ELF-1 (cell line): ENCODE data around the gene ZNF618.

Experiments
- DNase-seq: peaks from one replicate; pipeline ENCODE4 v3.0.0-alpha.2; 2016; ENCODE audit warnings: low read depth, low spot score

Gene ZNF618

DNA sequence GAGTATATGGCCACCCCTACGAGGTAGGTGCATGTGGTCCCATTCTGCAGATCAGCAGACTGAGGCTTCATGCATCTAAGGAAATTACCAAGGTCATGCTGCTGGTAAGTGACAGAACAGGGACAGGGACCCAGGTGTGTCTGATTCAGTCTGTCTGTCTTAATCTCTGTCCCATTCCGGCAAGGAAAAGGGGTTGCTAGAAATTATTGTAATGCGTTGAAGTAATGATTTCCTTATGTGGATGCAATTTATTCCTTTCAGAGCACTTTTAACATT, 125.2 kb downstream of the ZNF618 start:
- no peak for DNase-seq

DNA sequence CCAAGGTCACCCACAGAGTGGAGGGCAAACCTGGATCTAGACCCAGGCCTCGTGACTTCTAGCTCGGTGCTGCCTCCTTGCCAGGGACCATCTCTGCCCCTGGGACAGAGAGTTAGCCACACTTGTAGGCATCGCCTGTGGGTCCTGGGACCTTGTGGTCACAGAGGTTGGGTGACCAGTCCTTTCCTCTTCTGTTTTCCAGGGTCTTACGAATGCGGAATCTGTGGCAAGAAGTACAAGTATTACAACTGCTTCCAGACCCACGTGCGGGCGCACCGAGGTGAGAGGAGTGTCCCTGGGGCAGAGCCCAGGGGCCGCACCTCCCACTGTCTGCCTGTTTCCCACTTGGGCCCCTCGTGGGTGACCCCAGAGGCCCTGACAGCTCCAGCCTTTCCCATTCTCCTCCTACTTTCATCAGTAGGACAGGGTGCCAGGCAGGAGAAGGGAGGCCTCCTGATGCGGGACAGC, 125.7 kb downstream of the ZNF618 start:
- DNase-seq: no peak

DNA sequence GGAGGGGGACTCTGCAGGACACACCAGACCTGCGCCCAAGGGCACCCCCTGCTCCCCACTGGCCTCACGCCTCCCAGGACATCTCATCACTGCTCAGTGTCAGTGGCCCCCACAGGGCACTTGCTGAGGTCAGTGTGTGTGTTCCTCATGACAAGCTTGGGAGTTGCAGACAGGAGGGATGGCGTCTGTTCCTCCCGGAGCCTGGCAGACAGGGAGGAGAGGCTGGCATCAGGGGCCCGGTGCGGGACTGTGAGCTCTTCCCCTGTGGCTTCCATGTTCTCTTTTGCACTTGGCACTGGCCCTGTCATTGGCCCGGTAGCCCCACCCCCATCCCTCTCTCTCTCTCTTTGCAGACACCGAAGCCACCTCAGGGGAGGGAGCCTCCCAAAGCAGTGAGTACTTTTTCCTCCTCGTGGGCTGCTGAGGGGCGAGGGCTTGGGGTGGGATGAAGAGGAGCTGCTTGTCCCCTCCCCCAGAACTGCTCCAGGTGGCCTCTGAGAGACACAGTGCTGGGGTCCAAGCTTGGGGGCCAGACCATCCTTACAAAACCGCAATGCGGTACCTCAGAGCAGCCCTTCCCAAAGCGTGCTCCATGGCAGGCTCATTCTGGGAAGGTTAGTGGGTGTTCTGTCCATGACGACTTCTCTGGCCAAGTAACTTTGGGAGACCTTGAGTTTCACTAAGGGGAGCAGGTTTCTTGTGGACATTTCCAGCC, 126.3 kb downstream of the ZNF618 start:
- DNase-seq: no peak

DNA sequence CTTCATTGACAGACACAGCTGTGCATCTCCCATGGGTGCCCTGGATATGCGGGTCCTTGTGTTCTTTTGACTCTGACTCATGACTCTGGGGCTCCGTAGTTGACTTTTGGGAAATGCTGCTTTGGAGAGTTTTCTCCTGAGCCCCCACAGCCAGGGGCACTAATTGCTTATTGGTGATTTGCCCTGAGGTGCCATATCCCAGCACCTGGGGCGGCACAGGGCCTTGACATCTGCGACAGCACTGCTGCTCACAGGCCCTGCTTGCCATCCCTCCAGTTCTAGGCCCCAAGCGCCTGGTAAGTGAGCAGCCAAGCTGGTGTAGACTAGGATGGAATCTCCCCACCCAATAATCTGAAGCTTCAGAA, 126.9 kb downstream of the ZNF618 start:
- DNase-seq: no peak

DNA sequence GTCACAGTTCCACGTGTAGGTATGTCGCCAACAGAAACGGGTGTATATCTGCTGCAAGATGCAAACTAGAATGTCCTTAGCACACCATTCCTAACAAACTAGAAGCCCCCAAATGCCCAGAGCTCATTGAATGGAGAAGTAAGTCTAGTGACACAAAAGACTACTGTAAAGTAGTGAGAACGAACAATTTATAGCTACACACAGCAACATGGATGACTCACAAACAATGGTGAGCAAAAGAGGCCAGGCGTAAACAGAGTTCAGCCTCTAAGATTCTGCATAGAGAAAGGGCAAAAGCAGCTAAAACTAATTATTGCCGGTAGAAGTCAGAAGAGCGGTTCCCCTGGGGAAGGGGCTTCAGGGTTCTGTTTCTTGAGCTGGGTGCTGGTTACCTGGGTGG, 127.2 kb downstream of the ZNF618 start:
- DNase-seq: no peak

DNA sequence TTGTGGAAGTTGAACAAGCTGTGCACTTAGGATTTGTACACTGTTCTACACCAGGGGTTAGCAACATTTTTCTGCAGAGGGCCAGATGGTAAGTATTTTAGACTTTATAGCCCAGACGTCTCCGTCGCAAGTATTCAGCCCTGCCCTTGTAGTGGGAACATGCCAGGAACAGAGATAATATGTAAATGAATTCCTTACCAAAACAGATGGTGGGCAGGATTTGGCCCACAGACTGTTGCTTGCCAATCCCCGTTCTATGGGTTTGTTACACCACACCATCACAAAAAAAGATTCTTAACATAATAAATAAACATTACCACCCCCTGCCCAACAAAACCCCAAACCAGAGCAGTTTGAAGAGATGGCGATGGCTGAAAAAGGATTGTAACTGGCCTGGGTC, 127.6 kb downstream of the ZNF618 start:
- no peak for DNase-seq

DNA sequence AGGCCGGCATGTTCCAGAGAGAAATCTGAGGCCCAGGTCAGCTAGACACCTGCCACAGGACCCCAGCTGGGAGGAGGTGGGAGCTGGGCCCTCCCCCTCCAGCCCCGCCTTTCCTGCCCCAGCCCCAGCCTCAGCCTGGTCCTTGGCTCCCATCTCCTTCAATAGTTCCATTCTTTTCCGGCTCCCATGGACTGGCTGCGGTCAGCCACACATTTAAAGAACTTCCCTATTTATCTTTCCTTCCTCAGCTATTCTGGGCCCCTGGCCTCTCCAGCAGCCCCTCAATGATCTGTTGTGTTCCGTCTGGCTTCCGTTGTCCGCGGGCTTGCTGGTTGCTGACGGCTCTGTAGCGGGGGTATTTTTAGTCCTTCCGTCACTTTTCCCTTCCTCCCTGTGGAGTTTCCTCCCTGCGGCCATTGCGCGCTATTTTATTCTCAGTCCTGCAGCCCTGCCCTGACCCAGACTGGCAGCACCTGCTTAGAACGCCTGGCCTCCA, 128.2 kb downstream of the ZNF618 start:
- DNase-seq: no peak

DNA sequence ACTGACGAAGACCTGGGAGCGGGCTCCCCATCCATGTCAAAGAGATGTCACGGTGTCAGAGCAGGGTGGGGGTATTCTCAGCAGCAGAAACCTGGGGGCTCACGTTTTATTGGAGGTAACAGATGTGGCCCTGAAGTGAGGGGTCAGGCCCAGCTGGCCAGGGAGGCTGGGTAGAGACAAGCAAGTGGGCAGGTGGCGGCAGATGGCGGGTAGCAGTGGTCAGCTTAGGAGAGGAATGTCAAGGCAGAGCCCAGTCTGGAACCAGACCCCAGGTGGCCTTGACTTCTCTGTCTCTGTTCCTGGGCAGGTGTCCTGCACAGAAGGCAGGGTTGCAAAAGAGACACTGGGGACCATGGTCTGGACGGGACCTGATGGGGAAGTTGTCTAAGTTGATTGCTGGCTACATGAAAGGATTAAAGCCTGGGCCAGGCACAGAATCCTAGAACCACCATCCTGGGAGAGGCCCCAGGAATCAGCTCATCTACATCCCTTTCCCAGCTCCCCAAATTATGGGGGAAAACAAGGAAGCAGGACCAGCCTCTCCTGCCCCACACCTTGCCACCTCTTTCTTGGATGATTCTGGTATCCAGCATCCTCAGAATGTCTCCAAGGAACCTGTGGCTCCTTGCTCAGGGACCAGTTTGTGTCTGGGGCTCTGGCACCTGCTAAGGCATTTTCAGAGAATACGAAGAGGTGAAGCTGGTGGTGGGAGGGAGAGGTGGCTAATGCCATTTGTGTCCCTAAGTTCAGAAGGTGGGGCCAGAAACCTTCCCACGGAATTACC, 129.5 kb downstream of the ZNF618 start:
- DNase-seq: no peak

DNA sequence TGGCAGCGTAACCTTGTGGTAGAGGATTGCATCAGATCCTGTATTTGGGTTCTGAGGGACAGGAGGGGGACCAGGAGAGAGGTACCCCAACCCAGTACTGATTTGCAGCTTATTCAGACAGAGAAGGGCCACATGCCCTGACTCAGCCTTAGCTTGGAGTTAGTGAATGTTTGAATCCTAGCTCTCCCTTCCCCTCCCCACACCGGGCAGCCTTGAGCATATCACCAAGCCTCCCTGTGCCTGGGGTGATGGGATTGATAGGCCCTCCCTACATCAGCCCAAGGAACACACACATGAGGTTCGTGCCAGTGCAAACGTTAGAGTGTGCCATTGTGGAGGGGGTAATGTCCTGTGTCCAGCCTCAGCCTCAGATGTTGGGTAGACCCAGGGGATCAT, 130.0 kb downstream of the ZNF618 start:
- DNase-seq: no peak

DNA sequence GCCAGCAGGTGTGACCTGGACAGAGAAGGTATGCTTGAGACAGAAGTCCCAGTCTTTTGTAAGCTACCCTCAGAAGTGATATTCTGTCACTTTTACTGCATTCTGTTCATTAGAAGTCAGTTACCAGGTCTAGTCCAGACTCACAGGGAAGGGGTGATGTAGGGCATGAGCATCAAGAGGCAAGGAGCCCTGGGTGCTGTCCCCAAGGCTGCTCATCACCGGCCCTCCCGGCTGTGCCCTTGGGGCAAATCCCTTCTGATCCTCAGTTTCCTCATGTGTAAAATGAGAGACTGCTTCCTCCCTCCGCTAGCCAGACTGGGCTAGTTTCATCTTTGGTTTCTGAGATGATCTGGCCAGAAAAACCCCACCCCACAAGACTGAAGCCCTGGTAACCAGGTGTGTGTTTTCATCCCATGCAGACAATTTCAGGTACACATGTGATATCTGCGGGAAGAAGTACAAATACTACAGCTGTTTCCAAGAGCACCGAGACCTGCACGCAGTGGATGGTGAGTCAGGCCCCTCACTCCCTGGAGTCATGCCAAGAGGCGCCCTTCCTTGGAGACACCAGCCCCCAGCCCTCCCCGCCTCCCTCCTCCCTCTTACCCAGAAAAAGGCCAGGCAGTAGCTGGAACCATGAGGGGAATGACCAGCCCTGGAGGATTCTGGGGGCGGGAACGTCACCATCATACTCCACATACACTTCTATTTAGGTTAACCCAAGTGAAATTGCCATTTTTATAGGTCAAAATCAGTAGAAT, 131.0 kb downstream of the ZNF618 start:
- no peak for DNase-seq

DNA sequence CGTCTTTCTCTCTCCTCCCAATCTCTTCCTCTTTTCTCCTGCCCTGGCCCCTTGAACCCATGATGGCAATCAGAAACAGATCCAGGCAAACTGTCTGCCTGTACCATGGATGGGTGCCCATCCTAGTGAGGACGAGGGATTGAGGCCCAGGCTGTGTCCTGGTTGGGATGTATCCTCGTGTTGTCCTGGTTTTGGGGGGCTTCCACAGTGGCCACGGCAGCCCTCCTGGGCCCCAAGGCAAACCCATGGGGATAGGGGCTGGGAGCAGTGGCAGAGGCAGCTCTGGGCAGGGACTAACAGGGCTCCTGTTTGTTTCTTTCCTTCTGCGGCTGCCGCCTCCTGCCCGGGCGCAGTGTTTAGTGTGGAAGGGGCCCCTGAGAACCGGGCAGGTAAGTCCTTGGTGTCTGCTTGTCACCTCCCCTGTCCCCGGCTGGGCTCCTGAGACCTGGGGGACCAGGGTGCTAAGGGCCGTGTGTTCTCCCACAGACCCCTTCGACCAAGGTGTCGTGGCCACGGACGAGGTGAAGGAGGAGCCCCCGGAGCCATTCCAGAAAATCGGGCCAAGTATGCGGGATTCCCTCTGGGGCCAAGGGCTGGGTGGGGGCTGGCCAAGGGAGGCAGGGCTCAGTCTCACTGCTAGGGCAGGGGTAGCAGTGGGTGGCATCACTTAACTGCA, 132.0 kb downstream of the ZNF618 start:
- DNase-seq: no peak

DNA sequence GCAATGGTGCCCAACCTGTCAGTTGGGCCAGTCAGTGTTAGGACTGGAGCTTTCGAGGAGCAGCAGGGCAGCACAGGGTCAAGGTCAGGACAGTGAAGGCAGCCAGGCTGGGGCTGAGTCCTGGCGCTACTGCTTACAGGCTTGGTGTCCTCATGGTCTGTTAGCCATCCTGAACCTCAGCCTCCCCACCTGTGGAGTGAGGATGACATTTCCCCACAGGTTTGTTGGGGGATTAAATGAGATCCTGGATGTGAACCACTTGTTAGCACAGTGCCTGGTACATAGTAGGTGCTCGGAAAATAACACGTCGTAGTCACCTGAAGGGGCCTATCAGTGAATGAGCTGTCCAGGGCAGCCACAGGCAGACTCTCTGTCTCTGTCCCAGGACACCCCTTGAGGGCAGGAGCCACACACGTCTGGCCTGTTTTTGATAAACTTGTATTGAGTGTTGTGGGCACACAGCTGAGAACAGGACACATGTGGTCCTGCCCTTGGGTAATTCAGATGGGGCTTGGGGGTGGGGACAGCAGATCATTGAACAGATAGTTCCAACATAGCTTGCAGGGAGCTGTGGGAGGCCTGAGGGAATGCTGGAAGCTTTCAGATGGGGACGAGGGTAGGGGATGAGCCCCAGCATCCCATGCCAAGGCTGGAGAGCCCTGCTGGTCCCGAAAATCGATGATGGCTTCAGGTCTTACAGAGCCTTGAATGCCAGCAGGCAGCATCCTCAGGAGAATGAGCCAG, 132.7 kb downstream of the ZNF618 start:
- no peak for DNase-seq

DNA sequence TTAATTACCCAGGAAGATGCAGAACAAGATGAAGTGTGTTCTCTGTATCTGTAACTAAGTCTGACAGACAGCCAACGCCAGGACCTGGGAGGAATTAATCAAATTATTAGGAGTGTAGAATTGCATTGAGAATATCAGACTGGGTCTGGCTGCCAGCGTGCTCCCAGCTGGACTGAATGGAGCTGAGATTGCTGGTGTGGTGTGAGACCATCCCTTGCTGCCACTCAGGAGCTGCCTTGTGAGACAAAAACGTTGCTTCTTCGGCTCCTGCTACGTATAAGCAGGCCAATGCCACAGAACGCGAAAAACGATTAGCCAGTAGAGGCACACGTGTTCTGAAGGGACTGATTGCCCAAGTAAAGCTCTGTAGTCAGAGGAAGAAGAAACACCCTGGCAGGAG, 135.2 kb downstream of the ZNF618 start:
- DNase-seq: no peak

DNA sequence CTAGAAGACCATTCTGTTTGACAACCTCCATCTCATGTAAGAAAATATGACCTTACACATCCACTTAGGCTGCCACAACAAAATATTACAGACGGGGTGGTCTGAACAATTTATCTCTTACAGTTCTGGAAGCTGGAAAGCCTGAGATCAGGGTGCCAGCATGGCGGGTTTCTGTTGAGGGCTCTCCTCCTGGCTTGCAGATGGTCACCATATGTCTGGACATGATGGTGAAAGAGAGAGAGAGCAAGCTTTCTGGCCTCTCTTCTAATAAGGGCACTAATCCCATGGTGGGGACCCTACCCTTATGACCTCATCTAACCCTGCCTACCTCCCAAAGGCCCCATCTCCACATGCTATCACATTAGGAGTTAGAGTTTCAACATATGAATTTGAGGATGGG, 136.0 kb downstream of the ZNF618 start:
- DNase-seq: no peak

DNA sequence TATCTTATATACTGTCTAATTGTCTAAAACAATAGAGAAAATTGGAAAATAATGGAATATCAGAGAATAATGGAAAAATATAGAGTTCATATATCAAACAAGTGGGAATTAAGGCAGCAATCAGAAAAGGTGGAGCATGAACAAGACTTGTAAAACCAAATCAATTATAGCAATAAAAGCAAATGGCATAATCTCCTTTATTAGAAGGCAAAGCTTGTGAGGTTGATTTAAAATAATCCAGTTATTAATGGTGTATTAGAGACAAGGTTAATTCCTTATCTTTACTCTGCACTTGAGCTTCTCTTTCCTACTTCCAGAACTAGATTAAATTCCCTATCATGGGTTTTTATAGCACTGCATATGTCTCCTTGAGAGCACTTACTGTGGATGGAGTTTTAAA, 137.9 kb downstream of the ZNF618 start:
- no peak for DNase-seq

DNA sequence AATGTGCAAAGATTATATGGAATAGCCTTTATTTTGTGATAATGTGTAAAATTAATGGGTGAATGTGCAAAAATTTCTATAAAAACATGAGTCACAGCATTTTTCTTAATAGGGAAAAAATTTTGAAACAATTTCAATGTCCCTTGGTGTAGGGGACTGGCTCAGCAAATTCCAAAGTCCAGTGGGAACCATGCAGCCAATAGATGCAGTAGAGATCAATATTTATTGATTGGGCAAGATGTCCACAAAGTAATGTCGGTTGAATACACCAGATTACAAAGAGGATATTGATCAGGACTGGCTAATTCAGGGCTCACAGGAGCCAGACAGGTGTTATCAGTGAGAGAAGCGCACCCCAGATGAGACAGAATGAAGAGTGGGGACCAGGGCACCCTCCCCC, 139.5 kb downstream of the ZNF618 start:
- no peak for DNase-seq

DNA sequence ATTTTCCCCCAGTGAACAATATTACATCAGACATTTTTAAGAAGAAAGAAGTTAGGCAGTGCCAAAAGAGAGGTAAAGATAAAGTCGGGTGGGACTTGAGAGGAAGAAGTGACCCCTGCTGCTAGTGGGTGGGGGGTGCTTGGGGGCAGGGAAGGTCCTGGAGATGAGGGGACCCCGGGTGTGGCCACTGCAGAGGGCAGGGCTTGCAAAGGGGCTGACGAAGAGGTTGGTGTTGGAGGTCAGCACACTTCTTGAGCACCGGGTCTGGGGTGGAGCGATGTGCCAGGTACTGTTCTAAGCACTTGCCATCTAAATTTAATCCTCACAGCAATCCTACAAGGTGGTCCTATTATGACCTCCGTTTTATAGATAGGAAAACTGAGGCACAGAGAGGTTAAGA, 140.0 kb downstream of the ZNF618 start:
- no peak for DNase-seq

DNA sequence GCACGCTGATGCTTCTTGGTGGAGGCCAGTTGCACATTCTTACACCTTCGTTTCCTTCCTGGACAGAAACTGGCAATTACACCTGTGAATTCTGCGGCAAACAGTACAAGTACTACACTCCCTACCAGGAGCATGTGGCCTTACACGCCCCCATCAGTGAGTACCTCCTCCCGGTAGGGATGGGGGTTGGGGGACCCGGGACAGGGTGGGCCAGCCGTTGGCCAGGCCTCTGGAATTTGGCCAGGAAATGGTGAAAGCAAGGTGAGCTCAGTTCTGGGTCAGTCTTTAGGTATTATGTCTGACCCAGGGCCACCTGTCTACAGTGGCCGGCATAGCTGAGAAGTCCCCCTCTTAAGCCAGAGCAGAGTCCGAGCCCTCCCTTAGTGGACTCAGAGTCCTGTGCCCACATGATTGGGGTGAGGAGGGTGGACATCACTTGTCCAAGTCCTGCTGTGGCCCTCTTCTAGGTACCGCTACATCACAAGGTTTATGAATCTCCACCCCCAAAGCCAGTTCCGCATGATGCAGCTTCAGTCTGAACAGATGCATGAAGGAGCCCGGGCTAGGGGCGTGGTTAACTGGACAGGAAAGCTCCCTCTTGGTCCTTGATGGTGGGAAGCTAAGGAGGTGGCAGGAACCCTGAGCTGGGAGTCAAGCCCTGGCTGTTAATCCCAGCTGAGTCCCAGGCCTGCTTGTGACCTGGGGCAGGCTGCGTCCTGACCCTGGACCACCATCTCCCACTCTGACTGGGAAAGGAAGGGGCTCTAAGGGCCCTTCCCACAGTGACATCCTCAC, 140.7 kb downstream of the ZNF618 start:
- DNase-seq: no peak

DNA sequence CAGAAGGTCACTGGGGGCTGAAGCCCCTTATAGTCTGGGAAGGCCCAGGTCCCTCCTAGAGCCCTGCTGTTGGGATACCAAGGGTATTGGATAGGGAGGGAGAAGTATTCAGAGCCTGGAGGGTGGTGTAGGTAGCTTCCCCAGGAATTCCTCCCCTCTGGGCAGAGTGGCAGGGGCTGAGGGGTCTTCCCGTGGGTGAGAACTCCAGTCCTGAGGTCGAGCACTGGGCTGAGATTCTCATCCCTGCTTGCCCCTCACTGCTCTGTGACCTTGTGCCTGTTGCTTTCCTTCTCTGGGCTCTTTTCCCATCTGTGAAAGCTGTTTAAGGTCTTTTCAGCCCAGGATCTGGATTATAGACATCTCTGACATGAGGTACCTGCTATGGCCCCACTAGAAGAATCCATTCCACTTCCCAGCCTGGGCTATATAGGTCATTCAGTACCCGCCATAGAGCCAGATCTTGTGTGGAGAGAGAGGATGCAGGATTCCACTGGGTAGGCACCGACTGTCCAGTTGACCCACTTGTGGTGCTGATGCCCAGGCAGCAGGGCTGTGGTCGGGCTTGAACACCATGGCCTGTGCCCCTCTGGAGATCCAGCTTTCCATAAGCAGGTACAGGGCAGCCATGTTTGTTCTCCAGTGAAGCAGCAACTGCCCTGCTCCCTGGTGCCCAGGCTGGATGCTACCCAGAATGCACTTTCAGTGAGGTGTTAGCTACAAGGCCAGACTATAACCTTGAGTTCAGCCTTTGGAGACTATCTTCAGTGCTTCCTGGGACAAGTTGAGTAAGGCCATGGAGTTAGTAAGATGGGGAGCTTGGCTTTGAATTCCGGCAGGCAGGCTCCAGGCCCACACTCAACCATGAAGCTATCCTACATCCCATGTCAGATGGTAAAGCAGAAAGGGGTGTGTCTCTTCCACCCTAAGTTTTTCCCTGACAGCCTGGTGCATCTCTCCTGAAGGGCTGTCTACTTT, 141.9 kb downstream of the ZNF618 start:
- DNase-seq: no peak
